HUES48 (cell line): ENCODE results near the gene SIAH1.

ENCODE experiments used
- H3K27ac ChIP-seq: one replicate; pipeline ENCODE4 v1.7.0; 2013; ENCODE audit warnings: low read depth, low read length, inconsistent platforms
- H3K27me3 ChIP-seq: 2 replicates; pipeline ENCODE4 v1.6.1; 2013; ENCODE audit warnings: mild to moderate bottlenecking, low read length; ENCODE audit not compliant: control insufficient read depth, insufficient read depth
- H3K36me3 ChIP-seq: 2 replicates; pipeline ENCODE4 v1.6.1; 2013; ENCODE audit warnings: low read length; ENCODE audit not compliant: control insufficient read depth, insufficient read depth
- H3K4me1 ChIP-seq: 2 replicates; pipeline ENCODE4 v1.6.1; 2013; ENCODE audit warnings: mild to moderate bottlenecking, low read length; ENCODE audit not compliant: control insufficient read depth, insufficient read depth
- H3K4me3 ChIP-seq: 2 replicates; pipeline ENCODE4 v1.5.1; 2013; ENCODE audit warnings: mild to moderate bottlenecking, low read depth, low read length
- H3K9ac ChIP-seq: 2 replicates; pipeline ENCODE4 v1.6.1; 2013; ENCODE audit warnings: mild to moderate bottlenecking, low read depth, low read length, moderate library complexity
- H3K9me3 ChIP-seq: 2 replicates; pipeline ENCODE4 v1.6.1; 2013; ENCODE audit warnings: low read length; ENCODE audit not compliant: control insufficient read depth, insufficient read depth

SIAH1 gene

GRCh38 chr16:48347980-48348379 is 37.2 kb downstream of the SIAH1 start:
- H3K27ac ChIP-seq: no peak overlapping the region
- peaks cover 36% of the 10 kb centered on the region for H3K36me3 ChIP-seq

GRCh38 chr16:48347191-48347865 is 37.9 kb downstream of the SIAH1 start:
- Histone ChIP-seq H3K27ac (no peak overlapping the region), H3K4me1 (no peaks in the 10 kb centered on the region), H3K36me3 (peaks cover 34% of the 10 kb centered on the region), H3K9me3 (no peaks in the 10 kb centered on the region), H3K4me3 (no peak overlapping the region), H3K27me3 (no peaks in the 10 kb centered on the region), H3K9ac (no peak overlapping the region)

More at GRCh38 chr16:48347980-48348379, 37.2 kb downstream of the SIAH1 start:
- H3K4me1 ChIP-seq: no peaks in the 10 kb centered on the region
- no peak overlapping the region for H3K4me3 ChIP-seq
- H3K9me3 ChIP-seq: no peaks in the 10 kb centered on the region
- no peaks in the 10 kb centered on the region for H3K27me3 ChIP-seq
- H3K9ac ChIP-seq: no peak overlapping the region

- Histone ChIP-seq H3K36me3 (peaks cover 17% of the 10 kb centered on the region; the same call in 1 of the 2 replicates), H3K4me1 (no peaks in the 10 kb centered on the region), H3K27me3 (no peaks in the 10 kb centered on the region), H3K9ac (no peak overlapping the region), H3K4me3 (no peak overlapping the region), H3K27ac (no peak overlapping the region), H3K9me3 (no peaks in the 10 kb centered on the region)
These were observed 42.6 kb downstream of the SIAH1 start for GRCh38 chr16:48342591-48342990.

- Histone ChIP-seq H3K4me3 (no peak overlapping the region), H3K9me3 (no peaks in the 10 kb centered on the region), H3K27ac (no peak overlapping the region), H3K27me3 (no peaks in the 10 kb centered on the region), H3K9ac (no peak overlapping the region), H3K36me3 (peaks cover 22% of the 10 kb centered on the region; the same call in 1 of the 2 replicates), H3K4me1 (peaks cover 13% of the 10 kb centered on the region)
These were observed 45.2 kb downstream of the SIAH1 start for GRCh38 chr16:48340054-48340453.

GRCh38 chr16:48335961-48336360 is 49.3 kb downstream of the SIAH1 start:
- H3K4me1 ChIP-seq: peaks cover 22% of the 10 kb centered on the region
- H3K27me3 ChIP-seq: no peaks in the 10 kb centered on the region
- H3K4me3 ChIP-seq: no peak overlapping the region
- peak overlapping the region; percentile 11 for H3K27ac ChIP-seq
- no peak overlapping the region for H3K9ac ChIP-seq
- H3K36me3 ChIP-seq: peaks cover 20% of the 10 kb centered on the region; the same call in 1 of the 2 replicates
- H3K9me3 ChIP-seq: no peaks in the 10 kb centered on the region

- Histone ChIP-seq H3K9me3 (no peaks in the 10 kb centered on the region), H3K36me3 (peaks cover 15% of the 10 kb centered on the region; the same call in 1 of the 2 replicates), H3K4me1 (peaks cover 22% of the 10 kb centered on the region), H3K4me3 (no peak overlapping the region), H3K9ac (no peak overlapping the region), H3K27ac (no peak overlapping the region), H3K27me3 (no peaks in the 10 kb centered on the region)
These were observed 50.9 kb downstream of the SIAH1 start for GRCh38 chr16:48334325-48334724.

- Histone ChIP-seq H3K4me3 (no peak overlapping the region), H3K27ac (no peak overlapping the region), H3K36me3 (peaks cover 12% of the 10 kb centered on the region; the same call in 1 of the 2 replicates), H3K9ac (no peak overlapping the region), H3K27me3 (no peaks in the 10 kb centered on the region), H3K4me1 (peaks cover 22% of the 10 kb centered on the region), H3K9me3 (no peaks in the 10 kb centered on the region)
These were observed 52.2 kb downstream of the SIAH1 start for GRCh38 chr16:48332978-48333377.

- no peaks in the 10 kb centered on the region for H3K9me3 ChIP-seq
- no peak overlapping the region for H3K27ac ChIP-seq
- peaks cover 15% of the 10 kb centered on the region for H3K4me1 ChIP-seq
- H3K9ac ChIP-seq: no peak overlapping the region
- no peaks in the 10 kb centered on the region for H3K27me3 ChIP-seq
- H3K36me3 ChIP-seq: peaks cover 8% of the 10 kb centered on the region; the same call in 1 of the 2 replicates
- H3K4me3 ChIP-seq: no peak overlapping the region
These were observed 54.4 kb downstream of the SIAH1 start for GRCh38 chr16:48330841-48331192.

- Histone ChIP-seq H3K9ac (no peak overlapping the region), H3K9me3 (no peaks in the 10 kb centered on the region), H3K27ac (no peak overlapping the region), H3K4me3 (no peak overlapping the region), H3K36me3 (peaks cover 8% of the 10 kb centered on the region; the same call in 1 of the 2 replicates), H3K4me1 (peaks cover 10% of the 10 kb centered on the region), H3K27me3 (no peaks in the 10 kb centered on the region)
These were observed 54.9 kb downstream of the SIAH1 start for GRCh38 chr16:48330189-48330840.

GRCh38 chr16:48329138-48329537 is 56.1 kb downstream of the SIAH1 start:
- H3K9ac ChIP-seq: no peak overlapping the region
- H3K36me3 ChIP-seq: no peaks in the 10 kb centered on the region
- H3K4me3 ChIP-seq: no peak overlapping the region

GRCh38 chr16:48326915-48327314 is 58.3 kb downstream of the SIAH1 start:
- Histone ChIP-seq H3K4me1 (no peaks in the 10 kb centered on the region), H3K4me3 (no peak overlapping the region), H3K9me3 (no peaks in the 10 kb centered on the region), H3K27ac (no peak overlapping the region), H3K27me3 (no peaks in the 10 kb centered on the region), H3K9ac (no peak overlapping the region), H3K36me3 (no peaks in the 10 kb centered on the region)

More at GRCh38 chr16:48329138-48329537, 56.1 kb downstream of the SIAH1 start:
- H3K27ac ChIP-seq: no peak overlapping the region
- H3K27me3 ChIP-seq: no peaks in the 10 kb centered on the region
- H3K9me3 ChIP-seq: no peaks in the 10 kb centered on the region
- peaks cover 9% of the 10 kb centered on the region; the same call in 1 of the 2 replicates for H3K4me1 ChIP-seq
